ENCODE measurements around the gene ILKAP. TPM values are rescaled to one million over a fixed set of nuclear protein-coding genes. Genes with fewer than 3 reads are reported as not detected.

Gene ILKAP
- total RNA-seq, 1 experiment from 2014 or later, result 41.5 TPM

GRCh38 chr2:238190445-238190844 is 13.1 kb downstream of the ILKAP start:
- no peak overlapping the region for H4K91ac ChIP-seq (ENCODE audit: insufficient read length, low read depth, low read length)
- no peaks in the 10 kb centered on the region for H3K79me2 ChIP-seq (ENCODE audit: insufficient read depth, low read length)
- H2BK12ac ChIP-seq (ENCODE audit: insufficient read length, low read depth, low read length), result no peak overlapping the region
- H3K9ac ChIP-seq (ENCODE audit: extremely low read depth, insufficient read length, low read length), result no peak overlapping the region
- H3K14ac ChIP-seq (ENCODE audit: insufficient read depth, low read length), result no peak overlapping the region
- no peak overlapping the region for H3K18ac ChIP-seq (ENCODE audit: insufficient read length, low read depth, low read length)
- no peaks in the 10 kb centered on the region for H3K9me3 ChIP-seq (ENCODE audit: control insufficient read depth, low read depth, low read length)
- H3K4me3 Mint-ChIP-seq, result no peak overlapping the region
- H3K9me3 Mint-ChIP-seq, result no peaks in the 10 kb centered on the region
- no peak overlapping the region for H4K5ac ChIP-seq (ENCODE audit: insufficient read length, low read depth, low read length)
- no CpG with 5 or more reads among the region's 2 CpGs for WGBS (ENCODE audit: extremely low coverage, insufficient read length, low lambda C conversion rate)
- H3K79me1 ChIP-seq (ENCODE audit: insufficient read depth, low read depth, low read length, poor library complexity, severe bottlenecking), result no peaks in the 10 kb centered on the region
- H2BK15ac ChIP-seq (ENCODE audit: low read depth, low read length), result no peak overlapping the region
- H2AFZ ChIP-seq (ENCODE audit: low read length), result no peak overlapping the region
- no peak overlapping the region; a peak in 1 of 7 replicates for H3K27ac Mint-ChIP-seq
- no peaks in the 10 kb centered on the region for H3K23me2 ChIP-seq (ENCODE audit: insufficient read length, low read depth, low read length, poor library complexity, severe bottlenecking)
- no peaks in the 10 kb centered on the region for H3K4me1 ChIP-seq (ENCODE audit: insufficient read depth, low read length)
- no peak for DNase-seq
- H2BK120ac ChIP-seq (ENCODE audit: low read depth, low read length, poor library complexity, severe bottlenecking), result no peak overlapping the region
- H4K20me1 ChIP-seq (ENCODE audit: control insufficient read depth, insufficient read depth, insufficient read length), result no peaks in the 10 kb centered on the region
- no peak overlapping the region for H3K4me2 ChIP-seq (ENCODE audit: insufficient read depth, insufficient read length, low read length)
- no peak for TF ChIP-seq CTCF (conservative IDR thresholded peaks at IDR 0.05)
- H3K4me1 Mint-ChIP-seq, result no peaks in the 10 kb centered on the region
- no peaks in the 10 kb centered on the region for H3K27me3 ChIP-seq (ENCODE audit: insufficient read depth, low read length)
- no peak overlapping the region for H2BK5ac ChIP-seq (ENCODE audit: insufficient read length, low read length)
- H3K4ac ChIP-seq (ENCODE audit: low read depth, low read length), result no peak overlapping the region
- no peak overlapping the region for H4K8ac ChIP-seq (replicated peaks; ENCODE audit: insufficient read length, low read depth, low read length)
- H3K36me3 Mint-ChIP-seq (ENCODE audit: insufficient read depth in 1 of 3, low read depth in 3 of 3), result peaks cover 37 to 87% (median 82%) of the 10 kb centered on the region in 3 experiments; a peak in 6 of 7 replicates
- no peak overlapping the region for H3K56ac ChIP-seq (ENCODE audit: insufficient read length, low read depth, low read length)
- no peaks in the 10 kb centered on the region for H3K27me3 Mint-ChIP-seq (ENCODE audit: low read depth)
- no peak overlapping the region for H3T11ph ChIP-seq (ENCODE audit: low read length)
- no peak overlapping the region for H2AK5ac ChIP-seq (ENCODE audit: insufficient read length, low read length)
- H2BK20ac ChIP-seq (ENCODE audit: low read depth, low read length, poor library complexity, severe bottlenecking), result no peak overlapping the region
- H3K27ac ChIP-seq (ENCODE audit: insufficient read length, low read depth, low read length), result no peak overlapping the region
- no peak overlapping the region for H3K23ac ChIP-seq (ENCODE audit: insufficient read length, low read depth, low read length)

All from H9 (cell line).